ENCODE results near the gene UBE4A. TPM values are rescaled to one million over a fixed set of nuclear protein-coding genes. Genes with fewer than 3 reads are reported as not detected.

The UBE4A gene
- total and polyA plus RNA-seq, 9 of the 15 experiments (the other 6 are each of a cell fraction or from before 2014, with no cell fraction given): 13.5 to 45.2 (median 26.8) TPM

GRCh38 chr11:118435893-118436624, 76.7 kb downstream of the UBE4A start, which contains the start of gene KMT2A (continued):
- TF ChIP-seq, protein P1, sequence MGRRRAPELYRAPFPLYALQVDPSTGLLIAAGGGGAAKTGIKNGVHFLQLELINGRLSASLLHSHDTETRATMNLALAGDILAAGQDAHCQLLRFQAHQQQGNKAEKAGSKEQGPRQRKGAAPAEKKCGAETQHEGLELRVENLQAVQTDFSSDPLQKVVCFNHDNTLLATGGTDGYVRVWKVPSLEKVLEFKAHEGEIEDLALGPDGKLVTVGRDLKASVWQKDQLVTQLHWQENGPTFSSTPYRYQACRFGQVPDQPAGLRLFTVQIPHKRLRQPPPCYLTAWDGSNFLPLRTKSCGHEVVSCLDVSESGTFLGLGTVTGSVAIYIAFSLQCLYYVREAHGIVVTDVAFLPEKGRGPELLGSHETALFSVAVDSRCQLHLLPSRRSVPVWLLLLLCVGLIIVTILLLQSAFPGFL (CRISPR knock-in tag; IDR thresholded peaks at IDR 0.05): no peak
- TF ChIP-seq HNRNPK (IDR thresholded peaks at IDR 0.05; ENCODE audit: low read depth, low read length, poor library complexity, severe bottlenecking) (peak; percentile 64), KDM2B (CRISPR knock-in tag; IDR thresholded peaks at IDR 0.05) (0 out of 2 replicates have a peak, but pooled peaks have one; percentile 13), ELK3 (CRISPR knock-in tag; IDR thresholded peaks at IDR 0.05) (no peak), RB1 (IDR thresholded peaks at IDR 0.05; ENCODE audit: low read depth) (peak; percentile 98), ARID1B (IDR thresholded peaks at IDR 0.05) (0 out of 2 replicates have a peak, but pooled peaks have one; percentile 26), CEBPZ (IDR thresholded peaks at IDR 0.05; ENCODE audit: borderline replicate concordance, low read depth, low read length) (no peak), E2F8 (IDR thresholded peaks at IDR 0.05; ENCODE audit: low read depth, partially characterized antibody) (peak; percentile 81), ZNF354B (CRISPR knock-in tag; IDR thresholded peaks at IDR 0.05) (no peak), SREBF1 (IDR thresholded peaks at IDR 0.05; ENCODE audit: borderline replicate concordance, low read depth, low read length) (no peak), MAFF (IDR thresholded peaks at IDR 0.05; ENCODE audit: low read length) (no peak)
- TF ChIP-seq, protein P2, sequence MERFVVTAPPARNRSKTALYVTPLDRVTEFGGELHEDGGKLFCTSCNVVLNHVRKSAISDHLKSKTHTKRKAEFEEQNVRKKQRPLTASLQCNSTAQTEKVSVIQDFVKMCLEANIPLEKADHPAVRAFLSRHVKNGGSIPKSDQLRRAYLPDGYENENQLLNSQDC (CRISPR knock-in tag; IDR thresholded peaks at IDR 0.05): no peak; the same call in 1 of the 2 replicates

Data from K562 (cell line).